T-cell (primary cell): ENCODE results near the gene CCDC85B. TPM values are rescaled to one million over a fixed set of nuclear protein-coding genes. Genes with fewer than 3 reads are reported as not detected.

Experiments
- ATAC-seq, 4 experiments: fragments of 200-7000 bp in 3 of 4; fragments of 150-1000 bp in 1 of 4; cut with Tn5 transposase; replicated peaks in 1 of 4; 1 replicate in 3 of 4; 2 replicates in 1 of 4; pipeline ENCODE4 v1.10.0; 2021; ENCODE audit warnings: moderate library complexity in 3 of 4, mild to moderate bottlenecking in 2 of 4, moderate number of reproducible peaks in 1 of 4
- CTCF ChIA-PET, 2 donors: fragments of 300-600 bp; sonication (Branson Sonifier 250); formaldehyde crosslinking; loops; one replicate each; lab custom pipeline; 2022; ENCODE audit warnings: antibody characterized with exemption in 2 of 2; lab: Charles Lee
- POLR2A ChIA-PET, 2 donors: fragments of 300-600 bp; sonication (Branson Sonifier 250); formaldehyde crosslinking; loops; one replicate each; lab custom pipeline; 2022; ENCODE audit warnings: antibody characterized with exemption in 2 of 2; lab: Charles Lee
- DNase-seq, 35 experiments: peaks; one replicate each; pipeline versions ENCODE4 v3.0.0 to v3.0.0-alpha.2; 2013 to 2023
- H3K27ac ChIP-seq: one replicate; pipeline ENCODE4 v1.5.1; 2013; ENCODE audit warnings: low read length
- H3K27me3 ChIP-seq, 2 experiments: replicated peaks in 1 of 2; 1 replicate in 1 of 2; 2 replicates in 1 of 2; pipeline versions ENCODE4 v1.6.1 to v1.7.0; 2013; ENCODE audit warnings: low read length in 1 of 2, mixed read lengths in 1 of 2; ENCODE audit not compliant: control insufficient read depth in 2 of 2, insufficient read depth in 2 of 2; ENCODE audit errors: extremely low read depth in 1 of 2
- H3K36me3 ChIP-seq, 2 donors: 1 replicate in 1 of 2; 2 replicates in 1 of 2; pipeline versions ENCODE4 v1.6.1 to v1.7.0; 2013; ENCODE audit warnings: low read length in 1 of 2; ENCODE audit not compliant: control insufficient read depth in 2 of 2, insufficient read depth in 1 of 2; ENCODE audit errors: extremely low read depth in 1 of 2
- H3K4me1 ChIP-seq, 2 experiments: 1 replicate in 1 of 2; 2 replicates in 1 of 2; pipeline versions ENCODE4 v1.6.1 to v1.7.0; 2013; ENCODE audit warnings: low read length in 2 of 2, mixed read lengths in 1 of 2; ENCODE audit not compliant: insufficient read depth in 2 of 2, control insufficient read depth in 1 of 2; ENCODE audit errors: extremely low read depth in 1 of 2
- H3K4me3 ChIP-seq, 2 donors: 1 replicate in 1 of 2; 2 replicates in 1 of 2; pipeline versions ENCODE4 v1.5.1 to v1.7.0; 2013; ENCODE audit warnings: mild to moderate bottlenecking in 2 of 2, low read length in 1 of 2, moderate library complexity in 1 of 2; ENCODE audit not compliant: control insufficient read depth in 1 of 2; ENCODE audit errors: extremely low read depth in 1 of 2
- H3K9me3 ChIP-seq: 2 replicates; pipeline ENCODE4 v1.7.0; 2013
- H3K27ac Mint-ChIP-seq, 2 donors: one replicate each; pipeline ENCODE4 v1.8.0; 2020 to 2021; ENCODE audit warnings: mild to moderate bottlenecking in 2 of 2, mixed read lengths in 2 of 2
- H3K27me3 Mint-ChIP-seq, 2 donors: one replicate each; pipeline ENCODE4 v1.8.0; 2021 to 2022; ENCODE audit warnings: mixed read lengths in 2 of 2
- H3K36me3 Mint-ChIP-seq: one replicate; pipeline ENCODE4 v1.8.0; 2021; ENCODE audit warnings: mixed read lengths
- H3K4me1 Mint-ChIP-seq, 3 donors: one replicate each; pipeline ENCODE4 v1.8.0; 2020 to 2022; ENCODE audit warnings: mixed read lengths in 3 of 3, mild to moderate bottlenecking in 1 of 3
- H3K4me3 Mint-ChIP-seq, 3 donors: one replicate each; pipeline ENCODE4 v1.8.0; 2020 to 2022; ENCODE audit warnings: mild to moderate bottlenecking in 3 of 3, mixed read lengths in 3 of 3, moderate library complexity in 3 of 3
- H3K9me3 Mint-ChIP-seq, 3 donors: one replicate each; pipeline ENCODE4 v1.8.0; 2020 to 2022; ENCODE audit warnings: mixed read lengths in 3 of 3
- WGBS: methylation state at CpG from one replicate; pipeline ENCODE4 v1.1.5; 2013; ENCODE audit warnings: missing lambda C conversion rate; ENCODE audit not compliant: insufficient coverage; 5-methylcytosine and 5-hydroxymethylcytosine counted together
- total RNA-seq, 35 experiments: library from RNA in 6 of 35; stranded (reverse) in 6 of 35; fragments of 120-200 nt in 1 of 35; gene quantifications; one replicate each; pipeline versions ENCODE4 v1.2.1 to v1.2.4 and lab custom pipeline; 2013 to 2026

Gene CCDC85B
- total RNA-seq, 5 donors from 2014 or later (not counting 1 experiment from before 2014, with no cell fraction given): 20.3 to 39.0 (median 37.4) TPM

DNA sequence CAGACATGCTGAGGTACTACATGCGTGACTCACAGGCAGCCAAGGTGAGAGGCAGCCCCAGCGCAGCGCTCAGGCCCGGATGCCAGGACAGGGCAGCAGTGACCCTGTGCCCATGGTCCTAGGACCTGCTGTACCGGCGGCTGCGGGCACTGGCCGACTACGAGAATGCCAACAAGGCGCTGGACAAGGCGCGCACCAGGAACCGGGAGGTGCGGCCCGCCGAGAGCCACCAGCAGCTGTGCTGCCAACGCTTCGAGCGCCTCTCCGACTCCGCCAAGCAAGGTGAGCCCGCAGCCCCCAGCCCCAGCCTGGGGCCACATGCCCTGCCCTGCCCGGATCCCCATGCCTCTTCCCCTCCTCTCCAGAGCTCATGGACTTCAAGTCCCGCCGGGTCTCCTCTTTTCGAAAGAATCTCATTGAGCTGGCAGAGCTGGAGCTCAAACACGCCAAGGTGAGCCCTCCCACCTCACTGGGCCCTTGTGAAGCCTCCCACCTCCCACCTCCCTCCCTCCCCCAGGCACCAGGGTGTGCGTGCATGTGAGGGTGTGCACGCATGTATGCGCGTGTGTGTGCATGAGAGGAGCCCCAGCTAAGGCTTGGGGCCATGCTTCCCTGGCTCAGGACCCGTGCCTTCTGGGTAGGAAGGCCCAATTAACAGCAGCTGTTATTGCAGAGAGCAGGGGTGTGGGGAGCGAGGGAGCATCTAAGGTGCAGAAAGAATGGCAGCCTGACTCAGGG lies 37.8 kb upstream of the CCDC85B start:
- H3K4me3 Mint-ChIP-seq: no peak overlapping the region
- no peak for DNase-seq
- CTCF ChIA-PET: interaction anchor here in 1 of 2 donors (1.0 kb wide), 1 partner anchor 137 kb away, joined by 3 read pairs; no protein-coding TSS in a partner anchor
- no peak overlapping the region for H3K27ac ChIP-seq
- POLR2A ChIA-PET: interaction anchor here in 1 of 2 donors (0.6 kb wide), 1 partner anchor 10 kb away, joined by 7 read pairs; no protein-coding TSS in a partner anchor
- H3K4me1 ChIP-seq: peaks cover 12 to 41% of the 10 kb centered on the region in 2 experiments
- peaks cover 48% of the 10 kb centered on the region for H3K36me3 Mint-ChIP-seq
- H3K36me3 ChIP-seq: peaks cover 21 to 62% of the 10 kb centered on the region in 2 donors
- no peaks in the 10 kb centered on the region for H3K27me3 ChIP-seq
- WGBS: 97% methylated on average over 31 of the region's 33 CpGs
- H3K4me1 Mint-ChIP-seq: peaks cover 31 to 39% (median 39%) of the 10 kb centered on the region in 3 donors
- no peaks in the 10 kb centered on the region for H3K27me3 Mint-ChIP-seq
- no peak overlapping the region for H3K4me3 ChIP-seq
- H3K27ac Mint-ChIP-seq: no peak overlapping the region
- no peaks in the 10 kb centered on the region for H3K9me3 Mint-ChIP-seq
- H3K9me3 ChIP-seq: no peaks in the 10 kb centered on the region
- ATAC-seq: no peak

DNA sequence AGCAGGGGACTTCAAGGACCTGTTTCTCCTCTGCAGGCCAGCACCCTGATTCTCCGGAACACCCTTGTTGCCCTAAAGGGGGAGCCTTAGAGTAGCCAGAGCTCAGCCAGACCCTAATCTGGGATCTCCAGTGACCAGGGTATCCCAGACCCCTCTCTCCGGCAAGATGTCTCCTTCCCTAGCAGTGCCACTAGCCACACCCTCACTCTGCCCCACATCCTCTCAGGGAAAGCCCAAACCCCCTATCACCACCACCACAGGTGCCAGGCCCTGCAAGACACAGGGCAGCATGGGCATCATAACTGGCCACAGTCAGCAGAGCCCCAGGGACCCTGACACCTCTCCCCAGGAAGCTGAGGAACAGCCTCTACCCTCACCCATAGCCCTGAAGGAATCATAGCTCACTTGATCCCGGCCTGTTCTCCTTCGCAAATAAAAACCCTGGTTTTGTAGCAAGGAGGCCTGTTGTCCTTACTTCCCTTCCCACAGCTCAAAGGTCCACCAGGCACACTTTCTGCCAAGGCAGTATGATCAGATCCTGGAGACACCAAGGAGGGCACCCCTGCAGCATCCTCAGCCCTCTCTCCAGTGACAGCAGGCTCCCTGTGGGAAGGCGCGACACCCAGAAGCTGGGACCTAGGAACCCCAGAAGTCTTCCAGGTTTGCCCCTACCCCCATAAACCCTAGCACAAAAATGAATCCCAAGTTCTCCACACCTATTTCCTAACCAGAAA lies 37.1 kb upstream of the CCDC85B start:
- Histone ChIP-seq H3K27ac (peak overlapping the region; percentile 1), H3K36me3 (peaks cover 21 to 62% of the 10 kb centered on the region in 2 donors), H3K9me3 (no peaks in the 10 kb centered on the region), H3K4me3 (no peak overlapping the region), H3K4me1 (peaks cover 13 to 43% of the 10 kb centered on the region in 2 experiments), H3K27me3 (no peaks in the 10 kb centered on the region)
- ATAC-seq: no peak
- peaks cover 34 to 42% (median 41%) of the 10 kb centered on the region in 3 donors for H3K4me1 Mint-ChIP-seq
- WGBS: 94% methylated on average over 6 of the region's 6 CpGs
- H3K9me3 Mint-ChIP-seq: no peaks in the 10 kb centered on the region
- DNase-seq: peak in 2 of 35 experiments; percentile 4 to 9
- ChIA-PET CTCF (no interaction called here), POLR2A (no interaction called here)
- peaks cover 48% of the 10 kb centered on the region for H3K36me3 Mint-ChIP-seq
- no peaks in the 10 kb centered on the region for H3K27me3 Mint-ChIP-seq
- peak overlapping the region in 1 of 2 donors; percentile 80 for H3K27ac Mint-ChIP-seq
- H3K4me3 Mint-ChIP-seq: peak overlapping the region in 1 of 3 donors; percentile 17

GRCh38 chr11:65854161-65854592 lies 36.3 kb upstream of the CCDC85B start:
- ChIA-PET CTCF (no interaction called here), POLR2A (no interaction called here)
- peak overlapping the region in 2 of 3 donors; percentile 39 to 97 for H3K4me3 Mint-ChIP-seq
- no peaks in the 10 kb centered on the region for H3K9me3 ChIP-seq
- no peaks in the 10 kb centered on the region for H3K9me3 Mint-ChIP-seq
- ATAC-seq (no peak), DNase-seq (peak in 1 of 35 experiments; percentile 6)
- 93% methylated on average over 2 of the region's 4 CpGs for WGBS
- peak overlapping the region; percentile 3 to 67 for H3K27ac Mint-ChIP-seq
- H3K4me3 ChIP-seq: no peak overlapping the region
- H3K4me1 Mint-ChIP-seq: peaks cover 41 to 48% (median 48%) of the 10 kb centered on the region in 3 donors
- H3K36me3 Mint-ChIP-seq: peaks cover 48% of the 10 kb centered on the region
- H3K36me3 ChIP-seq: peaks cover 21 to 62% of the 10 kb centered on the region in 2 donors
- H3K27ac ChIP-seq: peak overlapping the region; percentile 1
- no peaks in the 10 kb centered on the region for H3K27me3 Mint-ChIP-seq
- H3K4me1 ChIP-seq: peaks cover 17 to 51% of the 10 kb centered on the region in 2 experiments
- no peaks in the 10 kb centered on the region for H3K27me3 ChIP-seq

GRCh38 chr11:65854852-65855837 lies 35.3 kb upstream of the CCDC85B start:
- Mint-ChIP-seq H3K9me3 (no peaks in the 10 kb centered on the region), H3K4me3 (peak overlapping the region; percentile 61 to 97 (median 86)), H3K4me1 (peaks cover 47 to 54% (median 53%) of the 10 kb centered on the region in 3 donors), H3K27ac (peak overlapping the region; percentile 90 to 91), H3K36me3 (peaks cover 48% of the 10 kb centered on the region), H3K27me3 (no peaks in the 10 kb centered on the region)
- H3K9me3 ChIP-seq: no peaks in the 10 kb centered on the region
- ATAC-seq: no peak
- CTCF ChIA-PET: no interaction called here
- no peak overlapping the region for H3K4me3 ChIP-seq
- no peak overlapping the region for H3K27ac ChIP-seq
- H3K4me1 ChIP-seq: peaks cover 17 to 61% of the 10 kb centered on the region in 2 experiments
- peaks cover 21 to 62% of the 10 kb centered on the region in 2 donors for H3K36me3 ChIP-seq
- POLR2A ChIA-PET: no interaction called here
- WGBS: 90% methylated on average over 10 of the region's 15 CpGs
- no peaks in the 10 kb centered on the region for H3K27me3 ChIP-seq
- DNase-seq: no peak

- peak overlapping the region; percentile 40 for H3K27ac ChIP-seq
- H3K36me3 ChIP-seq: peaks cover 21 to 57% of the 10 kb centered on the region in 2 donors
- Mint-ChIP-seq H3K4me1 (peaks cover 51 to 56% (median 55%) of the 10 kb centered on the region in 3 donors), H3K27ac (peak overlapping the region; percentile 90 to 91), H3K27me3 (no peaks in the 10 kb centered on the region), H3K36me3 (peaks cover 48% of the 10 kb centered on the region), H3K4me3 (peak overlapping the region; percentile 84 to 97 (median 86)), H3K9me3 (no peaks in the 10 kb centered on the region)
- peak in 1 of 35 experiments; percentile 14 for DNase-seq
- no peaks in the 10 kb centered on the region for H3K27me3 ChIP-seq
- no peaks in the 10 kb centered on the region for H3K9me3 ChIP-seq
- peak overlapping the region; percentile 90 to 93 for H3K4me3 ChIP-seq
- ATAC-seq: no peak
- POLR2A ChIA-PET: no interaction called here
- CTCF ChIA-PET: no interaction called here
- peaks cover 17 to 64% of the 10 kb centered on the region in 2 experiments for H3K4me1 ChIP-seq
- 82% methylated on average over 15 of the region's 15 CpGs for WGBS
Observed at GRCh38 chr11:65855927-65856363, 34.5 kb upstream of the CCDC85B start.
